CD4-positive, alpha-beta T cell (primary cell): Measurements from ENCODE around the gene TLR6. TPM values are rescaled to one million over a fixed set of nuclear protein-coding genes. Genes with fewer than 3 reads are reported as not detected.
A peak's percentile ranks its signal among the peaks of the same experiment; 100 is the strongest.

Experiments
- ATAC-seq: fragments of 200-7000 bp; cut with Tn5 transposase; one replicate; pipeline ENCODE4 v1.10.0; 2022; ENCODE audit warnings: mild to moderate bottlenecking; ENCODE audit not compliant: poor library complexity
- CTCF ChIA-PET: fragments of 350-600 bp; sonication (Branson Sonifier 250); formaldehyde crosslinking; loops from one replicate; lab custom pipeline; 2021; ENCODE audit warnings: antibody characterized with exemption, inconsistent platforms; lab: Charles Lee
- POLR2A ChIA-PET: fragments of 350-600 bp; sonication (Branson Sonifier 250); formaldehyde crosslinking; loops from one replicate; lab custom pipeline; 2021; ENCODE audit warnings: antibody characterized with exemption, inconsistent platforms; lab: Charles Lee
- DNase-seq, 14 experiments: peaks; one replicate each; pipeline ENCODE4 v3.0.0-alpha.2; 2013 to 2020; ENCODE audit warnings: mixed read lengths in 2 of 14
- H3K27ac ChIP-seq, 2 donors: one replicate each; pipeline versions ENCODE4 v1.5.1 to v1.7.0; 2013; ENCODE audit warnings: low read length in 2 of 2, low read depth in 1 of 2, mild to moderate bottlenecking in 1 of 2
- H3K27me3 ChIP-seq, 2 experiments: 1 replicate in 1 of 2; 2 replicates in 1 of 2; pipeline versions ENCODE4 v1.6.1 to v1.7.0; 2013; ENCODE audit warnings: low read length in 2 of 2, control low read depth in 1 of 2, mild to moderate bottlenecking in 1 of 2, moderate library complexity in 1 of 2; ENCODE audit not compliant: insufficient read depth in 2 of 2, control insufficient read depth in 1 of 2
- H3K36me3 ChIP-seq: one replicate; pipeline ENCODE4 v1.6.1; 2013; ENCODE audit warnings: low read length, control low read depth; ENCODE audit not compliant: insufficient read depth
- H3K4me1 ChIP-seq: one replicate; pipeline ENCODE4 v1.6.1; 2013; ENCODE audit warnings: low read length, control low read depth; ENCODE audit not compliant: insufficient read depth
- H3K4me3 ChIP-seq: one replicate; pipeline ENCODE4 v1.5.1; 2013; ENCODE audit warnings: mild to moderate bottlenecking, low read length, moderate library complexity
- H3K9me3 ChIP-seq, 2 experiments: 1 replicate in 1 of 2; 2 replicates in 1 of 2; pipeline versions ENCODE4 v1.6.1 to v1.7.0; 2013; ENCODE audit warnings: low read length in 2 of 2, mild to moderate bottlenecking in 2 of 2, control low read depth in 1 of 2, moderate library complexity in 1 of 2; ENCODE audit not compliant: control insufficient read depth in 1 of 2, insufficient read depth in 1 of 2
- H3K27ac Mint-ChIP-seq: one replicate; pipeline ENCODE4 v1.8.0; 2020; ENCODE audit warnings: mixed read lengths
- H3K27me3 Mint-ChIP-seq: one replicate; pipeline ENCODE4 v1.8.0; 2021; ENCODE audit warnings: mixed read lengths
- H3K36me3 Mint-ChIP-seq: one replicate; pipeline ENCODE4 v1.8.0; 2021; ENCODE audit warnings: low read depth, mixed read lengths
- H3K4me1 Mint-ChIP-seq: one replicate; pipeline ENCODE4 v1.8.0; 2021; ENCODE audit warnings: low read depth, mixed read lengths
- H3K4me3 Mint-ChIP-seq: one replicate; pipeline ENCODE4 v1.8.0; 2020; ENCODE audit warnings: mild to moderate bottlenecking, mixed read lengths
- H3K9me3 Mint-ChIP-seq: one replicate; pipeline ENCODE4 v1.8.0; 2020; ENCODE audit warnings: mixed read lengths
- intact Hi-C, 2 experiments: fragments of 100-400 bp; cut with DNase I in 1 of 2; cut with micrococcal nuclease in 1 of 2; formaldehyde crosslinking; loops; one replicate each; pipeline versions ENCODE4 v1.15.1 to v1.9.0; 2023 to 2025; cut with DNase I, micrococcal nuclease
- total RNA-seq, 174 experiments: library from RNA in 2 of 174; stranded (reverse) in 2 of 174; gene quantifications; one replicate each; pipeline ENCODE4 v1.2.3 and lab custom pipeline; 2021 to 2026
- TF ChIP-seq, protein P1 (sequence below): fragments of 200-600 bp; IDR thresholded peaks from one replicate; pipeline ENCODE4 v1.8.0; 2022; ENCODE audit warnings: antibody characterized with exemption, mild to moderate bottlenecking

TLR6 gene
- total RNA-seq, 2 experiments from 2014 or later, result 0.69 to 1.3 TPM

DNA sequence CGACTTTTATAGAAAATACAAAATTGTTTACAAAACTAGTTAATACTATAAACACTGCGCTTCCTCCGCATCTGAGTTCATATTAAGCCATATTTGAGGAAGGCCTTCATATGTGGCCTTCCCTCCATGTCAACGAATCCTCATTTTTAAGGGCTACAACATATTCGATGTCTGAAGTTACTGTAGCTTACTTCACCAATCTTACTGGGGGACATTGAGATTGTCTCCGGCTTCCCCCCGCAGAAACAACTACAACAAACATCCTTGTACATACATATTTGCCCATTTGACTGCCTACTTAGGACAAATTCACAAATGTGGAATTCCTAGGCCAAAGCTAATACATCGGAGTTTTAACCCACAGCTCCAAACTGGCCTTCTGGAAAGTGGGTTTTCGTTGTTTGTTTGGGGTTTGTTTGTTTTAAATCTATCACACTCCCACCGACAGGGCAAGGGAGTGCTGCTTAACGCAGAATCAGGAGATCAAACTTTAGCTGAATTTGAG lies 10.4 kb upstream of the TLR6 start:
- H3K4me1 Mint-ChIP-seq, result peaks cover 23% of the 10 kb centered on the region
- no peak overlapping the region for H3K27ac Mint-ChIP-seq
- no peaks in the 10 kb centered on the region for H3K36me3 Mint-ChIP-seq
- Histone ChIP-seq H3K4me3 (peak overlapping the region; percentile 28), H3K27me3 (peaks cover 5% of the 10 kb centered on the region in 2 experiments), H3K4me1 (peaks cover 16% of the 10 kb centered on the region), H3K27ac (no peak overlapping the region), H3K36me3 (no peaks in the 10 kb centered on the region), H3K9me3 (no peaks in the 10 kb centered on the region)
- ATAC-seq, result no peak
- H3K9me3 Mint-ChIP-seq, result no peaks in the 10 kb centered on the region
- ChIA-PET CTCF (interaction anchor here (1.2 kb wide), 1 partner anchor 11 kb away, joined by 3 read pairs; no protein-coding TSS in a partner anchor), POLR2A (no interaction called here)
- no peak for DNase-seq
- peaks cover 39% of the 10 kb centered on the region for H3K27me3 Mint-ChIP-seq
- TF ChIP-seq, protein P1, sequence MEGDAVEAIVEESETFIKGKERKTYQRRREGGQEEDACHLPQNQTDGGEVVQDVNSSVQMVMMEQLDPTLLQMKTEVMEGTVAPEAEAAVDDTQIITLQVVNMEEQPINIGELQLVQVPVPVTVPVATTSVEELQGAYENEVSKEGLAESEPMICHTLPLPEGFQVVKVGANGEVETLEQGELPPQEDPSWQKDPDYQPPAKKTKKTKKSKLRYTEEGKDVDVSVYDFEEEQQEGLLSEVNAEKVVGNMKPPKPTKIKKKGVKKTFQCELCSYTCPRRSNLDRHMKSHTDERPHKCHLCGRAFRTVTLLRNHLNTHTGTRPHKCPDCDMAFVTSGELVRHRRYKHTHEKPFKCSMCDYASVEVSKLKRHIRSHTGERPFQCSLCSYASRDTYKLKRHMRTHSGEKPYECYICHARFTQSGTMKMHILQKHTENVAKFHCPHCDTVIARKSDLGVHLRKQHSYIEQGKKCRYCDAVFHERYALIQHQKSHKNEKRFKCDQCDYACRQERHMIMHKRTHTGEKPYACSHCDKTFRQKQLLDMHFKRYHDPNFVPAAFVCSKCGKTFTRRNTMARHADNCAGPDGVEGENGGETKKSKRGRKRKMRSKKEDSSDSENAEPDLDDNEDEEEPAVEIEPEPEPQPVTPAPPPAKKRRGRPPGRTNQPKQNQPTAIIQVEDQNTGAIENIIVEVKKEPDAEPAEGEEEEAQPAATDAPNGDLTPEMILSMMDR, result no peak
- peak overlapping the region; percentile 84 for H3K4me3 Mint-ChIP-seq
- intact Hi-C loops, result no loop called here

DNA sequence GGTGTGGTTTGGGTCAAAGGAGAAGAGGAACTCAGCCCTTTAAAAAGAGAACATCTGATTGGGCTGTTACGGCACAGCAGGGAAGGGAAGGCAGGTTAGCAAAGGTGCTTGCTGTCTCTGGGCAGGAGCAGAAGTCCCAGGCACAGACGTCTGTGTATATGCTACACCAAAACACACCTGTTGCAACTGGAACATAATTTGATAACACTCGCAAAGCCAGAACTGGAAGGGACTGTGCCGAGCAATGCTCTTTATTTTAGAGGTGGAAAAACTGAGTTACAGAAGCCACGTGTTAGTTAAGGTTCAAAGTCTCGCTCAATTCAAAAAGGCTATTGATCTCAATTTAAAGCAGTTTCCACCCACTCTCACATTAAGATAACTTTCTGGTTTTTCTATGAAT lies 8.8 kb upstream of the TLR6 start:
- Mint-ChIP-seq H3K9me3 (no peaks in the 10 kb centered on the region), H3K27ac (no peak overlapping the region), H3K4me1 (peaks cover 32% of the 10 kb centered on the region), H3K27me3 (peaks cover 39% of the 10 kb centered on the region), H3K36me3 (no peaks in the 10 kb centered on the region), H3K4me3 (no peak overlapping the region)
- peaks cover 5% of the 10 kb centered on the region in 2 experiments for H3K27me3 ChIP-seq
- TF ChIP-seq, protein P1, result no peak
- H3K4me1 ChIP-seq, result peaks cover 19% of the 10 kb centered on the region
- POLR2A ChIA-PET, result no interaction called here
- H3K9me3 ChIP-seq, result no peaks in the 10 kb centered on the region
- CTCF ChIA-PET, result no interaction called here
- ATAC-seq (no peak), DNase-seq (no peak)
- intact Hi-C loops, result no loop called here
- no peak overlapping the region for H3K4me3 ChIP-seq
- no peak overlapping the region for H3K27ac ChIP-seq
- no peaks in the 10 kb centered on the region for H3K36me3 ChIP-seq

DNA sequence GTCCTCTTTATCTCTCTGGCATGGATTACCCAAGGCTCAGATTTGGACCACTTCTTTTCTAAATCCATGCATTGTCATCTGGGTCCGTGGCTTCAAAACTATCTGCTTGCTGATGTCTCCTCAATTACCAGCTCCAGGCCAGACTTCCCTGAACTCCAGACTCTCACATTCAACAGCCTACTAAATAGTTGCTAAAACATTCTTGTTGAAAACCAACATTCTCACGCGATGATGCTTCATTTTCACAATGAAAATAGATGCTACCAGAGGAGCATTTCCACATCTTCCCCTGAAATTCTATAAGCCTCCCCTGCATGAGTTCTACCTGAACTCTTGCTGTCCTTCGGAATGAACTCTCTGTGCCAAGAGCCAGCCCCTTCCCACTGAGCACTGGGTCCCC lies 5.2 kb upstream of the TLR6 start:
- Histone ChIP-seq H3K9me3 (no peaks in the 10 kb centered on the region), H3K4me1 (peaks cover 19% of the 10 kb centered on the region), H3K36me3 (no peaks in the 10 kb centered on the region), H3K27ac (no peak overlapping the region), H3K27me3 (no peaks in the 10 kb centered on the region), H3K4me3 (no peak overlapping the region)
- no peak for ATAC-seq
- Mint-ChIP-seq H3K4me3 (no peak overlapping the region), H3K36me3 (no peaks in the 10 kb centered on the region), H3K27ac (no peak overlapping the region), H3K4me1 (peaks cover 35% of the 10 kb centered on the region), H3K27me3 (peaks cover 16% of the 10 kb centered on the region), H3K9me3 (no peaks in the 10 kb centered on the region)
- ChIA-PET CTCF (interaction anchor here (2.0 to 2.8 kb wide), 2 partner anchors 79 to 101 kb away, joined by 9 to 30 read pairs; partner anchors contain the start of gene TLR10), POLR2A (interaction anchor here (0.9 kb wide), 1 partner anchor 103 kb away, joined by 4 read pairs; no protein-coding TSS in a partner anchor)
- TF ChIP-seq, protein P1, result no peak
- no peak for DNase-seq
- intact Hi-C loops, result loop anchor here in 1 of 2 experiments (1.0 kb wide), 1 partner anchor 102 kb away; no protein-coding TSS in a partner anchor
